Thyroid gland (tissue), 4 donors: ENCODE measurements around the gene STX16. TPM values are rescaled to one million over a fixed set of nuclear protein-coding genes. Genes with fewer than 3 reads are reported as not detected.
A peak's percentile ranks its signal among the peaks of the same experiment; 100 is the strongest.

Source experiments
- DNase-seq, 2 donors: peaks; one replicate each; pipeline ENCODE4 v3.0.0-alpha.2; 2019
- H3K27ac ChIP-seq, 3 donors: fragments of 200-600 bp; sonication (generic); 1 replicate in 2 of 3; 2 replicates in 1 of 3; pipeline ENCODE4 v1.5.1; 2016 to 2019; ENCODE audit warnings: mild to moderate bottlenecking in 1 of 3, moderate library complexity in 1 of 3
- H3K27me3 ChIP-seq: fragments of 200-600 bp; sonication (generic); one replicate; pipeline ENCODE4 v1.5.1; 2019
- H3K36me3 ChIP-seq, 2 donors: fragments of 200-600 bp; sonication (generic); one replicate each; pipeline ENCODE4 v1.5.1; 2016 to 2019
- H3K4me1 ChIP-seq, 2 donors: fragments of 200-600 bp; sonication (generic); one replicate each; pipeline ENCODE4 v1.5.1; 2017 to 2019
- H3K4me3 ChIP-seq, 3 donors: fragments of 200-600 bp; sonication (generic); replicated peaks in 1 of 3; 1 replicate in 2 of 3; 2 replicates in 1 of 3; pipeline ENCODE4 v1.5.1; 2016; ENCODE audit warnings: mild to moderate bottlenecking in 1 of 3
- H3K9me3 ChIP-seq: fragments of 200-600 bp; sonication (generic); one replicate; pipeline ENCODE4 v1.5.1; 2017
- POLR2A ChIP-seq, 2 donors: fragments of 450-650 bp; IDR thresholded peaks; one replicate each; pipeline ENCODE4 v1.6.1; 2017; ENCODE audit warnings: antibody characterized with exemption in 2 of 2, mild to moderate bottlenecking in 2 of 2, moderate library complexity in 1 of 2
- WGBS, 2 donors: methylation state at CpG; one replicate each; pipeline ENCODE4 v1.1.5; 2017; 5-methylcytosine and 5-hydroxymethylcytosine counted together
- intact Hi-C: fragments of 100-400 bp; cut with DNase I; formaldehyde crosslinking; loops from one replicate; pipeline ENCODE4 v1.15.1; 2023
- total RNA-seq, 4 donors: library from RNA; depleted of rRNA; stranded (reverse); fragments of >200 nt; gene quantifications; one replicate each; pipeline ENCODE4 v1.2.3, GENCODE V29; 2016
- TF ChIP-seq, protein P1 (sequence below), 6 experiments: fragments of 200-600 bp in 3 of 6; fragments of 450-650 bp in 3 of 6; sonication (generic) in 3 of 6; IDR thresholded peaks; one replicate each; pipeline ENCODE4 v1.5.1; 2016 to 2019; ENCODE audit warnings: antibody characterized with exemption in 6 of 6, mild to moderate bottlenecking in 2 of 6, inconsistent platforms in 1 of 6, moderate library complexity in 1 of 6

STX16 gene
- total RNA-seq, 4 donors from 2014 or later: 42.5 to 59.1 (median 53.0) TPM

GRCh38 chr20:58661598-58662473 lies 10.8 kb downstream of the STX16 start:
- H3K27ac ChIP-seq: peak overlapping the region; percentile 75 to 86 (median 77)
- no peaks in the 10 kb centered on the region for H3K27me3 ChIP-seq
- H3K4me3 ChIP-seq: no peak overlapping the region
- intact Hi-C loops: no loop called here
- peaks cover 15 to 31% of the 10 kb centered on the region in 2 donors for H3K4me1 ChIP-seq
- H3K9me3 ChIP-seq: no peaks in the 10 kb centered on the region
- peak in 1 of 2 donors; percentile 34 for DNase-seq
- 66 to 70% methylated on average over 12 of the region's 12 CpGs for WGBS, 2 donors
- H3K36me3 ChIP-seq: no peaks in the 10 kb centered on the region
- TF ChIP-seq, protein P1, sequence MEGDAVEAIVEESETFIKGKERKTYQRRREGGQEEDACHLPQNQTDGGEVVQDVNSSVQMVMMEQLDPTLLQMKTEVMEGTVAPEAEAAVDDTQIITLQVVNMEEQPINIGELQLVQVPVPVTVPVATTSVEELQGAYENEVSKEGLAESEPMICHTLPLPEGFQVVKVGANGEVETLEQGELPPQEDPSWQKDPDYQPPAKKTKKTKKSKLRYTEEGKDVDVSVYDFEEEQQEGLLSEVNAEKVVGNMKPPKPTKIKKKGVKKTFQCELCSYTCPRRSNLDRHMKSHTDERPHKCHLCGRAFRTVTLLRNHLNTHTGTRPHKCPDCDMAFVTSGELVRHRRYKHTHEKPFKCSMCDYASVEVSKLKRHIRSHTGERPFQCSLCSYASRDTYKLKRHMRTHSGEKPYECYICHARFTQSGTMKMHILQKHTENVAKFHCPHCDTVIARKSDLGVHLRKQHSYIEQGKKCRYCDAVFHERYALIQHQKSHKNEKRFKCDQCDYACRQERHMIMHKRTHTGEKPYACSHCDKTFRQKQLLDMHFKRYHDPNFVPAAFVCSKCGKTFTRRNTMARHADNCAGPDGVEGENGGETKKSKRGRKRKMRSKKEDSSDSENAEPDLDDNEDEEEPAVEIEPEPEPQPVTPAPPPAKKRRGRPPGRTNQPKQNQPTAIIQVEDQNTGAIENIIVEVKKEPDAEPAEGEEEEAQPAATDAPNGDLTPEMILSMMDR (IDR thresholded peaks at IDR 0.05): no peak
- no peak for TF ChIP-seq POLR2A (IDR thresholded peaks at IDR 0.05)

DNA sequence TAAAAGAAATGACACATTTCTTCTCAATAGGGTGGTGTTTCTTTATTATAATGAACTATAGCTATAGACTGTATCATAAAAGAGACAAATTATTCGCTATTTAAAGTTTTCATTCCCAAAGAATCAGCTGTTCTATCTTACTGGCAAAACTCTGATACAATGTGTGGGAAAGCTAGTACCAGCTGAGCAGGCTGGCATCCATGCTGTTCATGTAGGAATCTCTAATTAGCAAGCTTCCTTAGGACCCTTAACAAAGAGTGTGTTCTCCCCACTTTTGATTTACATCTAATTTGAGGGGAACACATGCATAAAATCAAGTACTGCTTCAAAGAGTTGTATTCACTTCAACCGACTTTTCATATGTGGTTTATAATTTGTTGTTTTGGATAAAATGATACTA lies 13.2 kb downstream of the STX16 start:
- no peak overlapping the region for H3K4me3 ChIP-seq
- no peak overlapping the region for H3K27ac ChIP-seq
- H3K27me3 ChIP-seq: no peaks in the 10 kb centered on the region
- 95 to 96% methylated on average over 2 of the region's 2 CpGs for WGBS, 2 donors
- intact Hi-C loops: no loop called here
- TF ChIP-seq POLR2A (IDR thresholded peaks at IDR 0.05): no peak
- TF ChIP-seq, protein P1 (IDR thresholded peaks at IDR 0.05): no peak
- H3K9me3 ChIP-seq: no peaks in the 10 kb centered on the region
- H3K36me3 ChIP-seq: peaks cover 6% of the 10 kb centered on the region in 2 donors
- DNase-seq: no peak
- peaks cover 11 to 26% of the 10 kb centered on the region in 2 donors for H3K4me1 ChIP-seq

- WGBS, 2 donors: 84 to 91% methylated on average over 5 of the region's 5 CpGs
- H3K27ac ChIP-seq: no peak overlapping the region
- H3K27me3 ChIP-seq: no peaks in the 10 kb centered on the region
- intact Hi-C loops: no loop called here
- TF ChIP-seq POLR2A (IDR thresholded peaks at IDR 0.05): no peak
- TF ChIP-seq, protein P1 (IDR thresholded peaks at IDR 0.05): no peak
- peaks cover 6 to 11% of the 10 kb centered on the region in 2 donors for H3K36me3 ChIP-seq
- no peak for DNase-seq
- peaks cover 11 to 24% of the 10 kb centered on the region in 2 donors for H3K4me1 ChIP-seq
- H3K4me3 ChIP-seq: no peak overlapping the region
- no peaks in the 10 kb centered on the region for H3K9me3 ChIP-seq
Observed at GRCh38 chr20:58664883-58665282, 13.8 kb downstream of the STX16 start.

GRCh38 chr20:58665606-58666005 lies 14.5 kb downstream of the STX16 start:
- H3K27me3 ChIP-seq: no peaks in the 10 kb centered on the region
- H3K4me1 ChIP-seq: peaks cover 11 to 17% of the 10 kb centered on the region in 2 donors
- peaks cover 7 to 14% of the 10 kb centered on the region in 2 donors for H3K36me3 ChIP-seq
- no peak overlapping the region for H3K4me3 ChIP-seq
- H3K27ac ChIP-seq: no peak overlapping the region
- H3K9me3 ChIP-seq: no peaks in the 10 kb centered on the region
- TF ChIP-seq POLR2A (IDR thresholded peaks at IDR 0.05): no peak
- TF ChIP-seq, protein P1 (IDR thresholded peaks at IDR 0.05): no peak
- intact Hi-C loops: no loop called here
- no peak for DNase-seq
- 82 to 88% methylated on average over 11 of the region's 11 CpGs for WGBS, 2 donors

GRCh38 chr20:58666702-58667101 lies 15.6 kb downstream of the STX16 start:
- Histone ChIP-seq H3K4me3 (no peak overlapping the region), H3K9me3 (no peaks in the 10 kb centered on the region), H3K4me1 (peaks cover 3 to 6% of the 10 kb centered on the region in 2 donors), H3K27ac (no peak overlapping the region), H3K27me3 (no peaks in the 10 kb centered on the region), H3K36me3 (peaks cover 12 to 19% of the 10 kb centered on the region in 2 donors)
- DNase-seq: no peak
- TF ChIP-seq POLR2A (IDR thresholded peaks at IDR 0.05): no peak
- TF ChIP-seq, protein P1 (IDR thresholded peaks at IDR 0.05): no peak
- 94 to 95% methylated on average over 7 of the region's 7 CpGs for WGBS, 2 donors
- intact Hi-C loops: no loop called here
